Ishikawa (cell line): ENCODE measurements around the gene UTS2R.

Source experiments
- CEBPB ChIP-seq: IDR thresholded peaks from 2 replicates; pipeline ENCODE4 v1.6.1; 2012
- CREB1 ChIP-seq: IDR thresholded peaks from 2 replicates; pipeline ENCODE4 v1.6.1; 2012; ENCODE audit warnings: low read depth
- EGR1 ChIP-seq: IDR thresholded peaks from 2 replicates; pipeline ENCODE4 v1.6.1; 2012
- EP300 ChIP-seq: IDR thresholded peaks from 2 replicates; pipeline ENCODE4 v1.6.1; 2012; ENCODE audit warnings: borderline replicate concordance
- FOXM1 ChIP-seq: IDR thresholded peaks from 2 replicates; pipeline ENCODE4 v1.6.1; 2012; ENCODE audit warnings: low read depth, borderline replicate concordance
- NFIC ChIP-seq: IDR thresholded peaks from 2 replicates; pipeline ENCODE4 v1.6.1; 2012
- RAD21 ChIP-seq: IDR thresholded peaks from 2 replicates; pipeline ENCODE4 v1.6.1; 2012; ENCODE audit warnings: low read depth
- TAF1 ChIP-seq: IDR thresholded peaks from 2 replicates; pipeline ENCODE4 v1.6.1; 2012; ENCODE audit warnings: low read depth, mild to moderate bottlenecking
- TCF12 ChIP-seq: IDR thresholded peaks from 2 replicates; pipeline ENCODE4 v1.6.1; 2012; ENCODE audit warnings: low read depth
- TEAD4 ChIP-seq: IDR thresholded peaks from 2 replicates; pipeline ENCODE4 v1.6.1; 2012
- YY1 ChIP-seq: IDR thresholded peaks from 2 replicates; pipeline ENCODE4 v1.6.1; 2012; ENCODE audit warnings: low read depth
- ZBTB7A ChIP-seq: IDR thresholded peaks from 2 replicates; pipeline ENCODE4 v1.6.1; 2012; ENCODE audit warnings: low read depth
- TF ChIP-seq, protein P1 (sequence below): IDR thresholded peaks from 2 replicates; pipeline ENCODE4 v1.6.1; 2012
- TF ChIP-seq, protein P2 (sequence below): IDR thresholded peaks from 2 replicates; pipeline ENCODE4 v1.6.1; 2012
- TF ChIP-seq, protein P3 (sequence below): IDR thresholded peaks from 2 replicates; pipeline ENCODE4 v1.6.1; 2012; ENCODE audit warnings: low read depth, mild to moderate bottlenecking

The UTS2R gene

DNA sequence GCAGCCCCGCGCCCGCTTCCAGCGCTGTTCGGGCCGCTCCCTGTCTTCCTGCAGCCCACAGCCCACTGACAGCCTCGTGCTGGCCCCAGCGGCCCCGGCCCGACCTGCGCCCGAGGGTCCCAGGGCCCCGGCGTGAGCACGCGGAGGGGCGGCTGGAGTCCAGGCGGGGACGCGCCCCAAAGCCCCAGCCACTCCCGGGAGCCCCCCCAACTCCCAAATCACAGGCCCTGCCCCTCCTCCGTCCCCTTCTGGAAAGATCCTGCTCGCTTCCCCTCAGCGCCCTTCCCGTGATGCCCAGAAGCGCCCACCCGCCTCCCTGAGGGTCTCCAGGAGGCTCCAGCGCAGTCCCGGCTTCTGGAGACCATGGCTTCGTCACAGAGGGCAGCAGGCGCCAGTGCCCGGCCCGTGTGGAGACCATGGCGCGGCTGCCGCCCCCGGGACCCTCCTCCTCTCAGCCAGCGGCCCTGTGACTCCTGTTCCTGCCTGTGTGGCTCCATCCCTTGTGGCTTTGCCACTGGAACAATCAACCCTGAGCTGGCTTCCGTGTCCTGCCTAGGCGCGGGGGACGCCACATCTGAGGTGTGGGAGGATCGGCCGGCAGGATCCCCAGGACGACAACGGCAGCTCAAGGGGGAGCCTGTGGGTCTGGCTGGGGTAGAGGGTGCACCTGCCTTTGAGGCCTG is 3.9 kb downstream of the UTS2R start:
- TF ChIP-seq TAF1 (no peak), YY1 (no peak), CREB1 (no peak), CEBPB (no peak), FOXM1 (no peak), TEAD4 (no peak), ZBTB7A (no peak)

DNA sequence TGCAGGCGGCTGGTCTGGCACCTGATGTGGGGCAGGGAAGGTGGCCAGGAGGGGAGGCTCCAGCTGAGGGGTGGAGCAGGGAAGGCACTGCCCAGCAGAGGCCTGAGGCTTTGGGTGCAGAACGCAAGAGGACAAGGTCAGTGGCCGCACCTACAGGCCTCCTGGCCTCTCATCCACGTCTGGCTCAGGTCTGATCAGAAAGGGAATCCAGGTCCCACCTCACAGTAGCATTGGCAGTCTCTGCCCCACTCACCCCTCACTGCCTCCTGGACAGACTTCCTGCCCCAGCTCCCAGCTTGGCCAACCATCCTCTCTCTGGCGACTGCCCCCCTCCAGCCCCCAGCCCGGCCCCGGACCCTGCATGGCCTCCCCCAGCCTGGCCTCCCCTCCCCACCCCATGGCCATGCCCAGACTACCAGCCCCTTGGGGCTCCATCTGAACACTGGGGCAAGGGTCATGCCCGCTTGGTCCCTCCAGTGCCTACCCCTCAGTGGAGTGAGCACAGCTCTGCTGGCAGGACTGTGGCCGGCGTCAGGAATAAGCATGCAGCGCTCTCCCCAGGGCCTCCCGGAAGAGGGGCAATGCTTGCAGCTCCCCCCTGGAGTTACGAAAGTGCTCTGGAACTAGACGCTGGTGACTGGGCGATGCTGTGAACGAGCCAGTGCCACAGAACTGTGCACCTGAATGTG is 4.6 kb downstream of the UTS2R start:
- TF ChIP-seq ZBTB7A = no peak
- TF ChIP-seq EGR1 = no peak
- TF ChIP-seq CEBPB = no peak
- TF ChIP-seq YY1 = no peak
- TF ChIP-seq TEAD4 = no peak
- no peak for TF ChIP-seq RAD21
- TF ChIP-seq CREB1 = no peak
- no peak for TF ChIP-seq TCF12
- no peak for TF ChIP-seq NFIC
- TF ChIP-seq, protein P1, sequence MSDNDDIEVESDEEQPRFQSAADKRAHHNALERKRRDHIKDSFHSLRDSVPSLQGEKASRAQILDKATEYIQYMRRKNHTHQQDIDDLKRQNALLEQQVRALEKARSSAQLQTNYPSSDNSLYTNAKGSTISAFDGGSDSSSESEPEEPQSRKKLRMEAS = no peak
- TF ChIP-seq TAF1 = no peak
- no peak for TF ChIP-seq EP300
- TF ChIP-seq, protein P2, sequence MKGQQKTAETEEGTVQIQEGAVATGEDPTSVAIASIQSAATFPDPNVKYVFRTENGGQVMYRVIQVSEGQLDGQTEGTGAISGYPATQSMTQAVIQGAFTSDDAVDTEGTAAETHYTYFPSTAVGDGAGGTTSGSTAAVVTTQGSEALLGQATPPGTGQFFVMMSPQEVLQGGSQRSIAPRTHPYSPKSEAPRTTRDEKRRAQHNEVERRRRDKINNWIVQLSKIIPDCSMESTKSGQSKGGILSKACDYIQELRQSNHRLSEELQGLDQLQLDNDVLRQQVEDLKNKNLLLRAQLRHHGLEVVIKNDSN = no peak
- TF ChIP-seq, protein P3, sequence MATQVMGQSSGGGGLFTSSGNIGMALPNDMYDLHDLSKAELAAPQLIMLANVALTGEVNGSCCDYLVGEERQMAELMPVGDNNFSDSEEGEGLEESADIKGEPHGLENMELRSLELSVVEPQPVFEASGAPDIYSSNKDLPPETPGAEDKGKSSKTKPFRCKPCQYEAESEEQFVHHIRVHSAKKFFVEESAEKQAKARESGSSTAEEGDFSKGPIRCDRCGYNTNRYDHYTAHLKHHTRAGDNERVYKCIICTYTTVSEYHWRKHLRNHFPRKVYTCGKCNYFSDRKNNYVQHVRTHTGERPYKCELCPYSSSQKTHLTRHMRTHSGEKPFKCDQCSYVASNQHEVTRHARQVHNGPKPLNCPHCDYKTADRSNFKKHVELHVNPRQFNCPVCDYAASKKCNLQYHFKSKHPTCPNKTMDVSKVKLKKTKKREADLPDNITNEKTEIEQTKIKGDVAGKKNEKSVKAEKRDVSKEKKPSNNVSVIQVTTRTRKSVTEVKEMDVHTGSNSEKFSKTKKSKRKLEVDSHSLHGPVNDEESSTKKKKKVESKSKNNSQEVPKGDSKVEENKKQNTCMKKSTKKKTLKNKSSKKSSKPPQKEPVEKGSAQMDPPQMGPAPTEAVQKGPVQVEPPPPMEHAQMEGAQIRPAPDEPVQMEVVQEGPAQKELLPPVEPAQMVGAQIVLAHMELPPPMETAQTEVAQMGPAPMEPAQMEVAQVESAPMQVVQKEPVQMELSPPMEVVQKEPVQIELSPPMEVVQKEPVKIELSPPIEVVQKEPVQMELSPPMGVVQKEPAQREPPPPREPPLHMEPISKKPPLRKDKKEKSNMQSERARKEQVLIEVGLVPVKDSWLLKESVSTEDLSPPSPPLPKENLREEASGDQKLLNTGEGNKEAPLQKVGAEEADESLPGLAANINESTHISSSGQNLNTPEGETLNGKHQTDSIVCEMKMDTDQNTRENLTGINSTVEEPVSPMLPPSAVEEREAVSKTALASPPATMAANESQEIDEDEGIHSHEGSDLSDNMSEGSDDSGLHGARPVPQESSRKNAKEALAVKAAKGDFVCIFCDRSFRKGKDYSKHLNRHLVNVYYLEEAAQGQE = no peak
- TF ChIP-seq FOXM1 = no peak

DNA sequence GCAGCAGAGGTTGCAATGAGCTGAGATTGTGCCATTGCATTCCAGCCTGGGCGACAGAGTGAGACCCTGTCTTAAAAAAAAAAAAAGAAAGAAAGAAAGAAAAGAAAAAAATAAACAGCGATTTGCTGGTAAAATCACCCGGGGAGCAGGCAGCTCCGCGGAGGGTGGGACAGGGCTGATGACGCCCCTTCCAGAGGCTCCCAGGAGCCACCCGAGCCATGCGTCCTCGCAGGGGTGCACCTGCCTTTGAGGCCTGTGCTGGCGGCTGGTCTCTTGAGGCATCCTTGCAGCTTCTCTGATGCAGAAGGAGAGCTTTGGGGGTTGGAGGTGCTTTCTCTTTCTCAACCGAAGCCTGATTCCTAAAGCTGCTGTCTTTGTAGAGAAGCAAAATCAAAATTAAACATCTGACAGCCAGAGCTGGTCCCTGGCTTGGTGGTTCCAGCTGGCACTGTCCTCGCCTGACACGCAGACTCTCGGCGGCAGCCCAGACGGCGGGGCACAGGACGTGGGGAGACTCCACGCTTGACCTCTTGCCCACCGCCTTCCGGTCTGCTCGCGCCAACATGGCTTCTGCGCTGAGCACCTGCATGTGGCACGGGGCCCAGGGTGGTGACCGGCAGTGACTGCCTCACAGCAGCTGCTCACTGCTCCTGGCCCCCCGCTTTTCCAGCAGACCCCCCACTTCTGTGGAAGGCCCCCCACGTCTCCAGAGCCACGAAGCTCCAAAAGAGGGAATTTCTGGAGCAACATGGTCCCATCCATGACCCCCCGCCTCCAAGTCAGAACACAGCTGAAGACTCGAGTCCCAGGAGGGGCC is 6.6 kb downstream of the UTS2R start:
- no peak for TF ChIP-seq TCF12

DNA sequence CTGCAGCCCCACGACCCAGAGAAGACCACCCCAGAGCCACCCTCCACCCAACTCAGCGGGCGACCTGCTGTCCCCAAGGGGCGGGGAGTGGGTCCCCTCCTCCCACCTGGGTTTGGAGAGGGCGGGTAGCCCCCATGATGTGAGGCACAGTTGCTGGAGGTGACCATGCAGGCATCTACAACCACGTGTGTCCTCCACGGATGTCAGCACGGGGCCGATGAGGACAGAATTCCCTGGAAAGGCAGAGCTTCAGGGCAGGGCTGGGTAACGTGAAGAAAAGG is 7.1 kb downstream of the UTS2R start:
- no peak for TF ChIP-seq CREB1
- no peak for TF ChIP-seq RAD21
- no peak for TF ChIP-seq EGR1
- no peak for TF ChIP-seq CEBPB
- TF ChIP-seq, protein P1 = no peak
- no peak for TF ChIP-seq FOXM1
- no peak for TF ChIP-seq EP300
- TF ChIP-seq YY1 = no peak

DNA sequence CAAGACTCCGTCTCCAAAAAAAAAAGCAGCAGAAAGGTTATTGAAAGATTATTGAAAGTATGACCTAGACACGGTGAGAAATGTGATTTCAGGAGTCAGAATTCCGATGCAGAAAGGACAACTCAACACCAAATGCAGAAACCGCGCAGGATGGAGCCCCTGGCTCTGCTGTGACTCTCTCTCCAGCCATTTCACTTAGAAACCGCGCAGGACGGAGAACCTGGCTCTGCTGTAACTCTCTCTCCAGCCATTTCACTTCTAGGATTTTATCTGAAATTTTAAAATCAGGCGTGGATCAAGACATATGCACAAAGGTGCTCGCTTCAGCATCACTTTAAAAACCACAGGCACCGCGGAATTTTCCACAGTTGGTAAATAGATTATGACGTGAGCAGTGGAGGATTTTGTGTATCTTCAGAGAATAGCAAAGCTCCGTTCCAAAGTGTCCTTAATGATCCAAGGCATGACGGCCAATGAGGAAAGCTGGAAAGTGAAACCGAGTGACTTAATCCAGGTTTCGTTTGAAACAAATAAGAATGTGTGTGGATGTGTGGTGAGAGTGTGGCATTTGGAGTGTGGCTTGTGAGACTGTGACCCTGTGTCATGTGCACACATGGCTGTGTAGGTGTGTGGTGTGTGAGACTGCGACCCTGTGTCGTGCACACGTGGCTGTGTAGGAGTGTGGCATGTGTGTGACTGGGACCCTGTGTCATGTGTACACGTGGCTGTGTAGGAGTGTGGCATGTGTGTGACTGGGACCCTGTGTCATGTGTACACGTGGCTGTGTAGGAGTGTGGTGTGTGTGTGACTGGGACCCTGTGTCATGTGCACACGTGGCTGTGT is 9.5 kb downstream of the UTS2R start:
- TF ChIP-seq TAF1 = no peak

DNA sequence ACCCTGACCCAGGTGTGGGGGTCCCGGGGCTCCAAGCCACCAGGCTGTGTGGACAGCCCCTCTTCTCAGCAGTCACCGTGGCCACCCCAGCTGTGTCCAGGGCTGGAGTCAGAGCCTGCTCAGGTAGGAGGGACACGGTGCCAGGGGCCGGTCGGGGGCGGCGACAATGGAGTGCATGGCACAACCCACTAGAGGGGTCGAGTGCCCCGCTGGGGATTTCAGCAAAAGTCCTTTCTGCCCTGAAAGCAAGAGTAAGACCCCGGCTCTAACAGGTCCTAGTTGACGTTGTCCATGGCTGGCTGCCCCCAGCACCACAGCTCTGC is 11.3 kb downstream of the UTS2R start:
- no peak for TF ChIP-seq NFIC
- TF ChIP-seq EP300 = no peak
- no peak for TF ChIP-seq YY1
- TF ChIP-seq FOXM1 = no peak
- no peak for TF ChIP-seq CEBPB
- TF ChIP-seq ZBTB7A = 0 out of 2 replicates have a peak, but pooled peaks have one; percentile 38
- no peak for TF ChIP-seq TCF12

DNA sequence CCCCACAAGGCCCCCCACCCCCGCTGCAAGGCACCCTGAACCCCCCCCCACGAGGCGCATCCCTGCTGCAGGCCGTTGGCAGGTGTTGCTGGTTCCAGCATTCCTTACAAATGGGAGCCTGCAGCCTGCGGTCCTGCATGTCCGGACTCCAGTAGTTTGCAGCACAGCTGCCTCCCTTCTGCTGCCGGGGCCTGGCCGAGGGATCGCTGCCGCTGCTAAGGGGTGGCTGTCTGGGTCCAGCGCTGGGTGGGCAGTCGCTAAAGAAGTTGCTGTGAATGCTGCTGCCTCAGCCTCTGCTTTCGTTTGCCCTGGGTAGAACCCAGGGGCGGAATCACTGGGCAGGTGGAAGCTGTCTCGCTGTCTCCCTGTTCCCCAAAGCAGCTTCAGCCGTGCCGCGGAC is 11.8 kb downstream of the UTS2R start:
- TF ChIP-seq, protein P3 = no peak
- TF ChIP-seq TEAD4 (no peak), NFIC (no peak), ZBTB7A (no peak), TAF1 (no peak), CEBPB (no peak), RAD21 (no peak), CREB1 (no peak), FOXM1 (no peak), EGR1 (no peak), YY1 (no peak), TCF12 (no peak), EP300 (no peak)
- TF ChIP-seq, protein P2 = no peak
- TF ChIP-seq, protein P1 = no peak
